Uterus (tissue), 4 donors: ENCODE results near the gene HOXC5. TPM values are rescaled to one million over a fixed set of nuclear protein-coding genes. Genes with fewer than 3 reads are reported as not detected.

Experiments
- DNase-seq, 2 donors: peaks; one replicate each; pipeline ENCODE4 v3.0.0-alpha.2; 2019 to 2020
- H3K27ac ChIP-seq, 2 donors: fragments of 200-600 bp; sonication (generic); 1 replicate in 1 of 2; 2 replicates in 1 of 2; pipeline ENCODE4 v1.5.1; 2016 to 2018
- H3K27me3 ChIP-seq, 2 donors: fragments of 200-600 bp; sonication (generic); one replicate each; pipeline ENCODE4 v1.5.1; 2018 to 2019; ENCODE audit warnings: control low read depth in 1 of 2
- H3K36me3 ChIP-seq, 2 donors: fragments of 200-600 bp; sonication (generic); one replicate each; pipeline ENCODE4 v1.5.1; 2019; ENCODE audit warnings: control low read depth in 1 of 2
- H3K4me1 ChIP-seq, 2 donors: fragments of 200-600 bp; sonication (generic); one replicate each; pipeline ENCODE4 v1.5.1; 2018 to 2019; ENCODE audit warnings: control low read depth in 1 of 2
- H3K4me3 ChIP-seq, 2 donors: fragments of 200-600 bp; sonication (generic); 1 replicate in 1 of 2; 2 replicates in 1 of 2; pipeline ENCODE4 v1.5.1; 2018 to 2019; ENCODE audit warnings: mild to moderate bottlenecking in 1 of 2
- H3K9me3 ChIP-seq, 2 donors: fragments of 200-600 bp; sonication (generic); one replicate each; pipeline ENCODE4 v1.5.1; 2019; ENCODE audit warnings: control low read depth in 1 of 2
- POLR2A ChIP-seq, 2 donors: fragments of 450-650 bp; IDR thresholded peaks; one replicate each; pipeline ENCODE4 v1.6.1; 2016; ENCODE audit warnings: antibody characterized with exemption in 2 of 2, mild to moderate bottlenecking in 1 of 2, moderate library complexity in 1 of 2
- intact Hi-C: fragments of 100-400 bp; cut with DNase I; formaldehyde crosslinking; loops from one replicate; pipeline ENCODE4 v1.15.1; 2023; ENCODE audit warnings: low total_unique reads
- total RNA-seq, 4 donors: library from RNA; depleted of rRNA in 3 of 4; stranded (reverse); fragments of >200 nt in 3 of 4; gene quantifications; one replicate each; pipeline versions ENCODE4 v1.1.0 to v1.2.4, GENCODE V29; 2014 to 2023
- TF ChIP-seq, protein P1 (sequence below), 4 experiments: fragments of 200-600 bp in 2 of 4; fragments of 450-650 bp in 2 of 4; sonication (generic) in 2 of 4; IDR thresholded peaks; one replicate each; pipeline ENCODE4 v1.5.1; 2016 to 2019; ENCODE audit warnings: antibody characterized with exemption in 4 of 4, mild to moderate bottlenecking in 2 of 4, moderate library complexity in 1 of 4
- donor health status: DM: yes; HTN: yes; CAD: no.

Gene HOXC5
- total RNA-seq, 4 donors from 2014 or later: 3.5 to 10.2 TPM; not detected in 2

DNA sequence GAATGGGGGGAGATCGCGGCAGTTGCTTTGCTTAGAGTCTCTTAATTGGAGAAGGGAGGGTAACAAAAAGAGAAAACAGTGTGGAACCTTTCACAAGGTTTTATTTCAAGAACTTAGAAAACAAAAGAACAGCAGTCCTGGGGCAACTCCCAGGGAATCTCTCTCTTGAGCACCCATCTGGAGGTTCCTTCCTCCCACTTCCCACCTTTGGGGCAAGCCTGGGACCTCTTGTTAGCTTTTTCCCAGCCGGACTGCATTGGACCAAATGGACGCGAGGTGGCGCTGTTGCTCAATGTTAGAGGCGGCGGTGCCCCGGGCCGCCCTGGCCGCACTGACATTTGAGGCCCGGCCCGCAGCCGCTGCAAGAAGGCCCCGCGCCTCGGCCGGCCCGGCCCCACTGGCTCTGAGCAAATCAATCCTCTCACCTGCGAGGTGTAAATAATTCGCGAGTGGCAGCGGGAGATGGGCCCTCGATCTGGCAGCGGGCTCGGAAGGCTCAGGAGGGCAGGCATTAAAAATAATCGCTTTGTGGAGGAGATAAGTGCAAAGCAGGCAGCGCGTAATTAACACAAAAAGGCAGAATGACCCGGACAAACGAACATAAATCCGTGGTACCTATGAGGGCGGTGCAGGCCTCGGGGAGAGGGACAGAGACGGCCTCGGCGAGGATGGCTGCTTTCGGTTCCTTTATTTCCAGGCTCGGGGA, 26.8 kb upstream of the HOXC5 start:
- no peaks in the 10 kb centered on the region for H3K4me1 ChIP-seq
- peak overlapping the region in 1 of 2 donors; percentile 14 for H3K4me3 ChIP-seq
- DNase-seq: peak; percentile 87 to 92
- no peaks in the 10 kb centered on the region for H3K36me3 ChIP-seq
- no peaks in the 10 kb centered on the region for H3K9me3 ChIP-seq
- intact Hi-C loops: loop anchor here (5.0 kb wide), 1 partner anchor 186 kb away; no protein-coding TSS in a partner anchor
- H3K27me3 ChIP-seq: peaks cover 9 to 33% of the 10 kb centered on the region in 2 donors
- no peak overlapping the region for H3K27ac ChIP-seq
- TF ChIP-seq POLR2A (IDR thresholded peaks at IDR 0.05): no peak
- TF ChIP-seq, protein P1, sequence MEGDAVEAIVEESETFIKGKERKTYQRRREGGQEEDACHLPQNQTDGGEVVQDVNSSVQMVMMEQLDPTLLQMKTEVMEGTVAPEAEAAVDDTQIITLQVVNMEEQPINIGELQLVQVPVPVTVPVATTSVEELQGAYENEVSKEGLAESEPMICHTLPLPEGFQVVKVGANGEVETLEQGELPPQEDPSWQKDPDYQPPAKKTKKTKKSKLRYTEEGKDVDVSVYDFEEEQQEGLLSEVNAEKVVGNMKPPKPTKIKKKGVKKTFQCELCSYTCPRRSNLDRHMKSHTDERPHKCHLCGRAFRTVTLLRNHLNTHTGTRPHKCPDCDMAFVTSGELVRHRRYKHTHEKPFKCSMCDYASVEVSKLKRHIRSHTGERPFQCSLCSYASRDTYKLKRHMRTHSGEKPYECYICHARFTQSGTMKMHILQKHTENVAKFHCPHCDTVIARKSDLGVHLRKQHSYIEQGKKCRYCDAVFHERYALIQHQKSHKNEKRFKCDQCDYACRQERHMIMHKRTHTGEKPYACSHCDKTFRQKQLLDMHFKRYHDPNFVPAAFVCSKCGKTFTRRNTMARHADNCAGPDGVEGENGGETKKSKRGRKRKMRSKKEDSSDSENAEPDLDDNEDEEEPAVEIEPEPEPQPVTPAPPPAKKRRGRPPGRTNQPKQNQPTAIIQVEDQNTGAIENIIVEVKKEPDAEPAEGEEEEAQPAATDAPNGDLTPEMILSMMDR (IDR thresholded peaks at IDR 0.05): peak; percentile 91 to 96 (median 94)

DNA sequence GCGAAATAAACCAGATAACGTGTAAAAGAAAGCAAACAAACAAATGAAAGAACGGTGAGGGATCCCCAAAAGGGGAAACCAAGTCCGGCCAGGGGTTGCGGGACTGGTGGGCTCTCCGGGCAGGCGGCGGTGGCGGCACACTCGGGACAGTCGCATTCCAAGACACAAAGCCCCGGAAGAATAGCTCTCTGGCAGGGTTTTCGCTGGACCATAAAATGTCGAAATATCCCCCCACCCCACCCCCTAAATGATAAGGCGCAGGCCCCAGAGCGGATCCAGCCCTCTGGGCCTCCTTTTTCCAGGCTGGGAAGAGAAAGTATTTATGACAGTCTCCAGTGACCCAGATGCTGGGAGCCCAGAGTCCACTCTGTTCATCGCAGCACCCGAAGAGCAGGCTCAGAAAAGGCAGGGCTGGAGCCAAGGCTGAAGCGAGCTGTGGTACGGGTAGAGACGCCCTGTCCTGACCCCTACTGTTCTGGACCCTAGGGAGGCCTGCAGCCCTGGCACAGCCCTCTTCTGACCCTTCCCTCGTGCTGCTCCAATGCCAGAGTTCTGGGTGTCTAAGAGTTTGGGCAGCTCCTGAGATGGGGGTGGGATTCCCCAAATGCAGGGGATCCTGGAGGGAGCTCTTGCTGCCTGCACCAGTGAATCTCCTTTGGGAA, 26.2 kb upstream of the HOXC5 start:
- DNase-seq: no peak
- Histone ChIP-seq H3K27ac (no peak overlapping the region), H3K9me3 (no peaks in the 10 kb centered on the region), H3K4me1 (no peaks in the 10 kb centered on the region), H3K36me3 (no peaks in the 10 kb centered on the region), H3K27me3 (peaks cover 6 to 38% of the 10 kb centered on the region in 2 donors), H3K4me3 (peak overlapping the region in 1 of 2 donors; percentile 14)
- intact Hi-C loops: loop anchor here (5.0 kb wide), 1 partner anchor 186 kb away; no protein-coding TSS in a partner anchor
- TF ChIP-seq POLR2A (IDR thresholded peaks at IDR 0.05): no peak
- TF ChIP-seq, protein P1 (IDR thresholded peaks at IDR 0.05): no peak

DNA sequence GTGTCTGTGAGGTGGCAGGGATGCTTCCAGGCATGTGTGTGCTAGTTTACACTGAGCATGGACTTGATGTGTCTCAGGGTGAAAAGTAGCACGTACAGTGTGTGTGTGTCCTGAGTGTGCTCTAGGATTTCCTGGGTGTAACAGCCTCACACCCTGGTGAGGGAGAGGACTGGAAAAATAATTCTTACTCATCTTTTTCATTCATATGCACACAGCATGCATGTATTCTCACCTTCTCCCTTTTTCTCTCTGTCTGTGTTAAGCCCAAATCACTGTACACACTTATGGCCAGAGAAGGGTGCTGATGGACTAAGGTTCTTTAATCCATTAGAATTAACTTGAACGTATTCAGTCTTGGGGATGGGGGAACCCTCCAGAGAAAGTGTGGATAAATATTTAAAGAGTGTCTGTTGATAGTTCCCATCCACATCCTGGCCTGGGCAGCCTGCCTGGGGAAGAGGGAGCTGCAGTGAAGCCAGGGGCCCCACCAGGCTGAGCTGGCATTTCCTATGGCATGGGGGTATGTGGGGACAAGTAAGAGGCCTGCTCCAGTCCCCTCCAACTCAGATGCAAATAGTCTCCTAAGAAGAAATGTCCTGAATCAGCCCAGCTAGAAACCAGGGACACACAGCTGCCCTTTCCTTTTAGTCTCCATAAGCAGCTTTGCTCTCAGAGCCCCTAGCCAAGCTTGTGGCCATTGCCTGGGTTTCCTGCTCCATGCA, 25.2 kb upstream of the HOXC5 start:
- Histone ChIP-seq H3K36me3 (no peaks in the 10 kb centered on the region), H3K4me1 (no peaks in the 10 kb centered on the region), H3K27me3 (peaks cover 4 to 41% of the 10 kb centered on the region in 2 donors), H3K9me3 (no peaks in the 10 kb centered on the region), H3K27ac (no peak overlapping the region), H3K4me3 (no peak overlapping the region)
- no peak for TF ChIP-seq POLR2A (IDR thresholded peaks at IDR 0.05)
- TF ChIP-seq, protein P1 (IDR thresholded peaks at IDR 0.05): no peak
- no peak for DNase-seq
- intact Hi-C loops: loop anchor here (5.0 kb wide), 1 partner anchor 185 kb away; no protein-coding TSS in a partner anchor

DNA sequence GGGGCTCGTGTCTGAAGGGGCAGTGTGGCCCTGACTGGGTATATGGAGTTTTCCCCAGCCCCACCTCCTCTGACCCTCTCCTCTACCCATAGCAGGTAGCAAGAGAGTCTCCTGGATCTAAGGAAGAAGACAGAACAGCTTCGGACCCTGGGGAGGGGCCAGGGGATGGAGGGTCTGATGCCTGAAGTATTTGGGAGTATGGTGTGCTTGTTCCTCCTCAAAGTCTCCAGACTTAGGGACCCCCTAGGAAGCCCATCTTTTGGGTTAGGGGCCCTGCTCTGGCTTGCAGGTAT, 24.6 kb upstream of the HOXC5 start:
- intact Hi-C loops: loop anchor here (5.0 kb wide), 1 partner anchor 184 kb away; no protein-coding TSS in a partner anchor
- no peak overlapping the region for H3K4me3 ChIP-seq
- H3K9me3 ChIP-seq: no peaks in the 10 kb centered on the region
- H3K27me3 ChIP-seq: peaks cover 4 to 36% of the 10 kb centered on the region in 2 donors
- no peaks in the 10 kb centered on the region for H3K4me1 ChIP-seq
- H3K27ac ChIP-seq: no peak overlapping the region
- no peak for DNase-seq
- TF ChIP-seq, protein P1 (IDR thresholded peaks at IDR 0.05): no peak
- TF ChIP-seq POLR2A (IDR thresholded peaks at IDR 0.05): no peak
- no peaks in the 10 kb centered on the region for H3K36me3 ChIP-seq
